ENCODE measurements around the gene MPZ.
A peak's percentile ranks its signal among the peaks of the same experiment; 100 is the strongest.
"Not testable (repeated sequence)": the region's sequence is repeated elsewhere in the genome, so short reads cannot be mapped to it uniquely, and the experiment has no call there.

MPZ gene

GRCh38 chr1:161309868-161310267, at the start of gene MPZ:
TSS of gene MPZ (minus strand) at chr1:161309968. CDS start at chr1:161309905, 63 bp downstream.
- no peak for DNase-seq

GRCh38 chr1:161359291-161359690, 49.5 kb upstream of the MPZ start:
- no peak for DNase-seq

DNA sequence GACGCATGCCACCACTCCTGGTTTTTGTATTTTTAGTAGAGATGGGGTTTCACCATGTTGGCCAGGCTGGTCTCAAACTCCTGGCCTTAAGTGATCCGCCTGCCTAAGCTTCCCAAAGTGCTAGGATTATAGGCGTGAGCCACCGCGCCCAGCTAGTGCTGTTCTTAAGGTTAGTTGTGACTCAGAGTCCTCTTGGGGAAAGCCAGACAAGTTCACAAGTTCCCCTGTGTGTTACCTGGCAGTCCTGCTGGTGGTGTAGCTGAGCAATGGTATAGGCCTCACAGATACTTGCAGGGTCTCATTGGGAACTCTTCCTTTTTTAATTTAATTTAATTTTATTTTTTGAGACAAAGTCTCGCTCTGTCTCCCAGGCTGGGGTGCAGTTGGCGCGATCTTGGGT, 47.3 kb upstream of the MPZ start:
- no peak for DNase-seq

GRCh38 chr1:161351482-161351881, 41.7 kb upstream of the MPZ start:
- no peak for DNase-seq

- no peak for DNase-seq
These were observed 40.9 kb upstream of the MPZ start for GRCh38 chr1:161350671-161351070.

DNA sequence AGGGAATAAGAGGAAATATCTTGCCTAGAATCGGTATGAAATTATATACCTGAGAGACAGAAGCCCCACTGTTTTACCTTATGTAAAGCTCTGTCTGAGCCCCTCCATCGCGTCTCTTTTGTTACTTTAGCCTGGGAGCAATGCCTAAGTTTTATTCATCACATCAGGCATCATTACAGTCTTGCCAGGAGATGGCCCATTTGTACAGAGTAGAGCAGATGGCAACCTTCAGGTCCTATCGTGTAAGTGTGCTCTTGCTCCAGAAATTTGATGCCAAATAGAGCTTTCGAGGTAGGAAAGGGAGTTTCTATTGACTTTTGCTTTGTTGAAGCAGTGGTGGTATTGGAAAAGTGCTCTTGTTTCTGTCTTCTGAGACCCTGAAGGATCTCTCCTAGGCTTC, 33.1 kb upstream of the MPZ start:
- no peak for DNase-seq

GRCh38 chr1:161342177-161342576, 32.4 kb upstream of the MPZ start:
- DNase-seq: no peak

- DNase-seq: no peak
These were observed 26.0 kb upstream of the MPZ start for GRCh38 chr1:161335796-161336195.

DNA sequence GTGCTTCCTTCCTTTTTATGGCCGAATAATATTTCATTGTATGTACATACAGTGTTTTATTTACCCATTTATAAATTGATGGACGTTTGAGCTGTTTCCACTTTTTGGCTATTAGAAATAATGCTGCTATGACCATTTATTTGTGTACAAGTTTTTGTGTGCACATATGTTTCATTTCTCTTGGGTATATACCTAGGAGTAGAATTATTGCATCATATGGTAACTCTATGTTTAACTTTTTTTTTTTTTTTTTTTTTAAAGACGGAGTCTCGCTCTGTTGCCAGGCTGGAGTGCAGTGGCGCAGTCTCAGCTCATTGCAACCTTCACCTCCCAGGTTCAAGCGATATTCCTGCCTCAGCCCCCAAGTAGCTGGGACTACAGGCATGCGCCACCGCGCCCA, 23.4 kb upstream of the MPZ start:
- no peak for DNase-seq

GRCh38 chr1:161330346-161330745, 20.6 kb upstream of the MPZ start:
- no peak for DNase-seq

DNA sequence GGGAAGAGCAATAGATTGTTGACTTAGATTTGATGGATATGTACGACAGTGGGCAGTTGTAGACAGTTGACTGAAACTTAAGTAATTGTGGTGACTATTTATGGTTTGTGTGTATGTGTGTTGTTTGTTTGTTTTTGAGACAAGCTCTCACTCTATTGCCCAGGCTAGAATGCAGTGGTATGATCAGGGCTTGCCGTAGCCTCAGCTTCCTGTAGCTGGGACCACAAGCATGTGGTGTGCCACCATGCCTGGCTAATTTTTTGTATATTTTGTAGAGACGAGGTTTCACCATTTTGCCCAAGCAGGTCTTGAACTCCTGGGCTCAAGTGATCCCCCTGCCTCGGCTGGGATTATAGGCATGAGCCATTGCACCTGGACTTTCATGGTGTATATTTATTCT, 14.3 kb upstream of the MPZ start:
- DNase-seq: no peak

DNA sequence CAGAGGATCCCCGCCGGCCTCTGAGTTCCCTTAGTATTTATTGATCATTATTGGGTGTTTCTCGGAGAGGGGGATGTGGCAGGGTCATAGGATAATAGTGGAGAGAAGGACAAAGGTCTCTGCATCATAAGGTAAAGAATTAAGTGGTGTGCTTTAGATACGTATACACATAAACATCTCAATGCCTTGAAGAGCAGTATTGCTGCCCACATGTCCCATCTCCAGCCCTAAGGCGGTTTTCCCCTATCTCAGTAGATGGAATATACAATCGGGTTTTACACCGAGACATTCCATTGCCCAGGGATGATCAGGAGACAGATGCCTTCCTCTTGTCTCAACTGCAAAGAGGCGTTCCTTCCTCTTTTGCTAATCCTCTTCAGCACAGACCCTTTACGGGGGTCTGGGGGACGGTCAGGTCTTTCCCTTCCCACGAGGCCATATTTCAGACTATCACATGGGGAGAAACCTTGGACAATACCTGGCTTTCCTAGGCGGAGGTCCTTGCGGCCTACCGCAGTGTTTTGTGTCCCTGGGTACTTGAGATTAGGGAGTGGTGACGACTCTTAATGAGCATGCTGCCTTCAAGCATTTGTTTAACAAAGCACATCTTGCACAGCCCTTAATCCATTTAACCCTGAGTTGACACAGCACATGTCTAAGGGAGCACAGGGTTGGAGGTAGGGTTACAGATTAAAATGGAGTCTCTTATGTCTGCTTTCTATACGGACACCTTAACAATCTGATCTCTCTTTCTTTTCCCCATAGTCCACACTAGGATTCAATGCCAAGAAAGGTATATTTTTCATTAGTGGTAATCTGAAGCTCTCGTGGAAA, 6.3 kb upstream of the MPZ start:
- not testable (repeated sequence) for DNase-seq

DNA sequence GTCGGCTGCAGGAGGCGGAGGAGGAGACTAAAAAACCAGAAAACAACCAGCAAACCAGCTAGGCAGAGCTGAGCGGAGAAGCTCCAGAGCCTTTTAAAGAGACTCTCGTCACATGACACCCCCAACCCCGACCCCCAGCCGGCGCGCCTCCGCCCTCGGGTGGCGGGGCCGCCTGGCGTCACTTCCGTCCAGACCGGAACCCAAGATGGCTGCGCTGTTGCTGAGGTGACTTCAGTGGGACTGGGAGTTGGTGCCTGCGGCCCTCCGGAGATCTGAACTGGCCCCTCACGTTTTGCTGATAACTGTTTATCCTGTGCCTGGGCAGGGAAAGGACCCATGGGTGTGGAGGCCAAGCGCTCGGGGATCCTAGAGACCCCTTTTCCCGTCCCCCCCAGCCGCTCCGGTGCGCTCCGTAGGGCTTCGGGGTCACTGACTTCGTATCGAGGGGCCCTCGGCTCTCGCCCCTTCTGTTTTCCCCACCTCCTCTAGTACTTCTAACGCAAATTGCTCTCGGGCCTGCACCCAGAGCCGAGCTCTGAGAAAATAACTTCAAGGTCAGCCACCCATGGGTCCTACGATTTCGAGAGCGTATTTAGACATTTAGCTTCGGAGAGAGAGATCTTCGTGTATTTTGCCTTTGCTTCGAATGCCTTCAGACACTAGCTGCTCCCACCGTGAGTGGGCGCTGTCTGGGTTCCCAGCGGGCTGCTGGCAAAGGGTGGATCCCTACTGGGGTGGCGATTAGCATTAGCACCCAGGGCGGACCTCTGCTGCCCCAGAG, 4.6 kb upstream of the MPZ start, which contains the start of gene SDHC:
Gene SDHC (plus strand): TSS at position 181 of the 781 bp plus-strand sequence. CDS start 25 bp downstream, at position 206.
- DNase-seq: peak; percentile 52

DNA sequence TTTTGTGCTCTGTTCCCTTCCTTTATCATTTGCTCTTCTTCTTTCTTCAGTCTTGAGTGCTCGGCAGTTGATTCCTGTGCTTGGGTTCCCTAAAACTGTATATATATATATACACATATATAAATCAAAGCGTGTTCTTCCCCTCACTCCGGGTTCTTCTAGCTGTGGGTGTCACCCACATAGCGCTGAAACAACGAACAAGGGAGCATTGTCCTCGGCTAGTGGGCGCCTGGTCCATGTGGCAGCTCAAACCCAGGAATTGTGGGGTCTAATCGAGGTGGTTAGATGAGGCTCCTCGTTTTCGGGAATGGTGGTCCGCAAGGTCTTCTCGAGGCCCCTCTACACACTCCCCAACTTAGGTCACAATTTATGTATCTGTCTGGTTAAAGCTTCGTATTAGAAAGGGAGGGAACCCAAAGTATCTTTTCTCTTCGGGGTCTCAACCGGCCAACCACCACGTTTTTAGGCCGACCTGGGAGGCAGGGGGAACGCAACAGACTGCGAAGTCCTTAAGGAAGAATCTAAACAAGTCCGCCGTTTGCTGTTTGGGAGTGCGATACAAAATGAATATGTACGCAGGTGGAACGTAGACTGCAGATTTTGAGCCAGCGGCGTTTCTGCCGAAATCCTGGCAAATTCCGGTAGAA, 3.9 kb upstream of the MPZ start:
- DNase-seq: no peak

- no peak for DNase-seq
These were observed 1.9 kb upstream of the MPZ start for GRCh38 chr1:161311595-161312181.

GRCh38 chr1:161307892-161308638, 1.7 kb downstream of the MPZ start:
- no peak for DNase-seq

DNA sequence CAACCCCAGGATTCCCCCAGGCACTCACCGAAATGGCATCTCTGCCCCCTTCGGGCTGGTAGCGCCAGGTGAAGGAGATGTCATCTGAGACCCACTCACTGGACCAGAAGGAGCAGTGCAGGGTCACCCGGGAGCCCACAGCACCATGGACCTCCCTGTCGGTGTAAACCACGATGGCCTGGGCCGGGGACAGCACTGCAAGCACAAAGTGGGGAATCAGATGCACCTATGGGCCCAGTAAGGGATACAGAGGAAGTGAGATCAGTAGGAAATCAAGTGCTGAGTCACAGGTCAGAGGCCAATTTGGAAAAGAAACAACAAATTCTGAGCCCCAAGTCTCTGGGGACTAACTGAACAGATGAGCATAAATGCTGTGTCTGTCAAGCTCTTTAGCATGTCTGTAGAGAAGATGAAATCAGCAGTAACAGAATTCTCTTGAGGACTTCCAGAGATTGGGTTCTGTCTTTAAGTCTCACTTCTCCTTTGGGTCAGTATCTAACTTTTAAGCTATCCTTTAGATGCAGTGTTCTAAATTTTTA, 2.5 kb downstream of the MPZ start:
- no peak for DNase-seq

GRCh38 chr1:161305867-161306519, 3.8 kb downstream of the MPZ start:
- DNase-seq: peak; percentile 51

DNA sequence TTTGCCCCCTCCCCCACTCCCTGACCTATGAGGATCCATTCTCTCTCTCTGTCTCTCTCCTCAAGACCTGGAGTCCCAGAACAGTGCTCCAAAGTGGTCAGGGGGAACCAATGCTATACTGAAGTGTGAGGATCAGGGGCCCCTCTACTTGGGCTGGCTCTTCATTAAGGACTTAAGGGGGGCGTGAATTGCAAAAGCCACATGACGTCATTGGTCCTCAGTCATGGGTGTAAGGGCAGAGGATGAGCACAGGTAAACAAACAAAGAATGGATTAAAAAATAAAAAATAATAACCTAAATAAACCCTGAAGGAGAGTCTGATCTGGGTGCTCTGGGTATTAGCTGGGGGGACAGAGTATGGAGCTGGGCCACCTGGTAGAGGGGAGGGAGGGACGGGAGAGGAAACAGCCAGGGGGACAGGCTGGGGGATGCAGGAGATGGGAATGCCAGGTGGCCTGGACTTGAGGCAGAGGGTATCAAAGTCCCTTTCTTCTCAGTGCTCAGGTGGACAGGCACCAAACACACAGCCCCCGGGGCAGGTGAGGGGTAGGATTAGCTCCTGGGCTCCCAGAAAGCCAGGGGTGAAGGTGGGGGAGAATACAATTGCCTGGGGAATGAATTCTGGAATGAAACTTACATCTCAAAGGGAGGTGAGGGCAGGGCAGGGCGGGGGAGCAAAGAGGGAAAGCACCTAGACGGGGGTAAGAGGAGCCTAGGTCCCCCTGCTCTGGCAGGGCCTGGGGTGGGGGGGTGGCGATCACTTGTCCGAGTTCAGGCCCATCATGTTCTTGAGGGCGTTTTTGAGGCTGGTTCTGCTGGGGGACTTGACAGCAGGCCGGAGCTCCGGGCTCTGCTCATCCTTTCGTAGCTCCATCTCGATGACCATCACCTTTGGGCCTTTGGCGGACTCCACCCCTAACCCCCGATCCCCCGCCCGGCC, 4.6 kb downstream of the MPZ start:
- DNase-seq: no peak

GRCh38 chr1:161300478-161300877, 9.3 kb downstream of the MPZ start:
- no peak for DNase-seq

All from NCI-H2029 treated with DMSO at 0.1 percent for 48 hours (cell line).